Left ventricle myocardium inferior (tissue), 1 donor: Measurements from ENCODE around the gene NR2E1. TPM values are rescaled to one million over a fixed set of nuclear protein-coding genes. Genes with fewer than 3 reads are reported as not detected.

ENCODE experiments used
- DNase-seq: peaks from one replicate; pipeline ENCODE4 v3.0.0-alpha.2; 2020
- H3K27ac ChIP-seq: fragments of 200-600 bp; replicated peaks from 2 replicates; pipeline ENCODE4 v1.8.0; 2021
- H3K27me3 ChIP-seq: fragments of 200-600 bp; 2 replicates; pipeline ENCODE4 v1.8.0; 2021; ENCODE audit warnings: low read depth
- H3K36me3 ChIP-seq: fragments of 200-600 bp; 2 replicates; pipeline ENCODE4 v1.8.0; 2021
- H3K4me1 ChIP-seq: fragments of 200-600 bp; 2 replicates; pipeline ENCODE4 v1.8.0; 2021
- H3K4me3 ChIP-seq: fragments of 200-600 bp; 2 replicates; pipeline ENCODE4 v1.8.0; 2021; ENCODE audit warnings: mild to moderate bottlenecking, moderate library complexity
- H3K9me3 ChIP-seq: fragments of 200-600 bp; replicated peaks from 2 replicates; pipeline ENCODE4 v1.8.0; 2021
- CTCF ChIP-seq: fragments of 200-600 bp; IDR thresholded peaks from 2 replicates; pipeline ENCODE4 v1.8.0; 2021; ENCODE audit warnings: antibody characterized with exemption, mild to moderate bottlenecking, borderline replicate concordance
- intact Hi-C: fragments of 100-400 bp; cut with micrococcal nuclease; formaldehyde crosslinking; loops from one replicate; pipeline ENCODE4 v1.11.0; 2022
- total RNA-seq: library from RNA; stranded (reverse); fragmentation: NEBNext Ultra II Directional; extraction: Animal tissue kit (Norgen Biotek cat#: 25700); gene quantifications from one replicate; pipeline ENCODE4 v1.2.1, GENCODE V29; 2021
- donor health status: DM: no; HTN: yes; CAD: no; lungs with severe emphysema.

Gene NR2E1
- total RNA-seq, 1 donor from 2014 or later: not detected

DNA sequence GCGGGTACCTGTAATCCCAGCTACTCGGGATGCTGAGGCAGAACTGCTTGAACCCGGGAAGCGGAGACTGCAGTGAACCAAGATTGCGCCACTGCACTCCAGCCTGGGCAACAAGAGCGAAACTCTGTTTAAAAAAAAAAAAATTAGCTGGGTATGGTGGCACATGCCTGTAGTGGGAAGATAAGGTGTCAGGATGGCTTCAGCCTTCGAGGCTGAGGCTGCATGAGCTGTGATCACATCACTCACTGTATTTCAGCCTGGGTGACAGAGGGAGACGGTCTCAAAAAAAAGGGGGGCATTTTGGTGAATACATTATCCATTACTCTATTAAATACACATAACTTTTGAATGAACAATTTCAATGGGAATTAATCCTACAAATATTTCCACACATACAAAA is 62.6 kb downstream of the NR2E1 start:
- Histone ChIP-seq H3K27ac (no peak overlapping the region), H3K9me3 (no peaks in the 10 kb centered on the region), H3K27me3 (no peaks in the 10 kb centered on the region), H3K36me3 (peaks cover 8% of the 10 kb centered on the region), H3K4me3 (no peak overlapping the region), H3K4me1 (peaks cover 17% of the 10 kb centered on the region)
- no peak for TF ChIP-seq CTCF
- intact Hi-C loops: no loop called here
- DNase-seq: no peak

DNA sequence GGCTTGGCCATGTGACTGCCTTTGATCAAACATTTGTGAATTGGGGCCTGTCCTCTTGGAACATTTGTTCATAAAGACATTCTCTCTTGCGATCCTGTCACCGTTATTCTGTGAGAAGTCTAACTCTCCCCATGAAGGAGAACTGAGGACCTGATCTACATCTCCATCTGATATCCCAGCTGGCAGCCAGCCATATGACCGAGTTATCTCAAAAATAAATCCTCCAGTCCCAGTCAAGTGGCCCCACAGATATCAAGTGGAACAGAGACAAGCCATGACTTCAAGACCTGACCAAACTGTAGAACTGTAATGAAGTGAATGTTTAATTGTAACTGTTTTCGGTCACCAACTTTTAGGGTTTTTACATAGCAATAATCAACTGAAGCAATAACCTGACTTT is 69.3 kb downstream of the NR2E1 start:
- Histone ChIP-seq H3K27me3 (no peaks in the 10 kb centered on the region), H3K36me3 (peaks cover 5% of the 10 kb centered on the region), H3K4me3 (no peak overlapping the region), H3K9me3 (no peaks in the 10 kb centered on the region), H3K27ac (no peak overlapping the region), H3K4me1 (peaks cover 25% of the 10 kb centered on the region)
- intact Hi-C loops: no loop called here
- no peak for TF ChIP-seq CTCF
- no peak for DNase-seq

DNA sequence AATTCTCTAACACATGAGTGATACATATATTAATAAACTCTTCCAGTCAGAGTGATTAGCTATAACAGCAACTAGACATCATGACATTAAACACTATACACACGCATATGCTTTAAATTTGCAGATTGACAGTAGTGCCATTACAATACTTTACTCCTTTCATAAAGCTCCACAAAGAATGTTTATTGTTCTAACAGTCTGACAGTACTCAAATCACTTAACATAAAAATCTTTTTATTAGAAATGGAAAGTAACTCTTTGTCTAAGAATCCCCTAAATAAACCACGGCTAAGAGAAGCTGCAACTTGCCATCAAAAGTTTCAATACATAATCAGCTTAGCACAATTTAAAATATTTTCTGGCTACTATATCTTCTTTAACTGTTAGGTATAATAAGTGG is 71.0 kb downstream of the NR2E1 start:
- H3K36me3 ChIP-seq: peaks cover 5% of the 10 kb centered on the region
- no peak overlapping the region for H3K4me3 ChIP-seq
- DNase-seq: no peak
- no peaks in the 10 kb centered on the region for H3K9me3 ChIP-seq
- no peak overlapping the region for H3K27ac ChIP-seq
- H3K27me3 ChIP-seq: no peaks in the 10 kb centered on the region
- TF ChIP-seq CTCF: no peak
- peaks cover 21% of the 10 kb centered on the region for H3K4me1 ChIP-seq
- intact Hi-C loops: no loop called here

DNA sequence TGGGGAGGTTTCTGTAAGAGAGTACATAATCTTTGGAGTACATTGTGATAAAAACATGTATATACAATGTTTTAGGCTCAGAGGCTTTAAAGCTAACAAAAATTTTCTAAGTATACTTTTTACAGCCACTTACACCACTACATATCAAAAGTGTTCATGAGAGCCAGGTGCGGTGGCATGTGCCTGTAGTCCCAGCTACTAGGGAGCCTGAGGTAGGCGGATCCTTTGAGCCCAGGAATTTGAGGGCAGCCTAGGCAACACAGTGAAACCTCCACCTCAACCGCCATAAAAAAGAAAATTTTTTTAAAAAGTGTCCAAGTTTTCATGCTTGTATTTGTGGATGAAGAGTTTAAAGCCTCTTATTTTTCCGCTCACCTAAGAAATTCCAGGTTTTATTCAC is 72.5 kb downstream of the NR2E1 start:
- DNase-seq: no peak
- peaks cover 15% of the 10 kb centered on the region for H3K36me3 ChIP-seq
- no peak overlapping the region for H3K4me3 ChIP-seq
- peaks cover 8% of the 10 kb centered on the region for H3K4me1 ChIP-seq
- no peak overlapping the region for H3K27ac ChIP-seq
- H3K27me3 ChIP-seq: no peaks in the 10 kb centered on the region
- intact Hi-C loops: no loop called here
- H3K9me3 ChIP-seq: peaks cover 11% of the 10 kb centered on the region
- no peak for TF ChIP-seq CTCF

Other genes starting within 250 kb of the NR2E1 start
- 55.0 TPM for gene SEC63, start 207.8 kb upstream of the NR2E1 start, total RNA-seq
- gene OSTM1, start 91.3 kb upstream of the NR2E1 start, total RNA-seq: 40.7 TPM
- 245 TPM for gene SNX3, start 95.0 kb downstream of the NR2E1 start, total RNA-seq
- 13.3 TPM for gene AFG1L, start 129.0 kb downstream of the NR2E1 start, total RNA-seq